IMR-90 (cell line): ENCODE results near the gene C10orf120.

Experiments used
- CEBPB ChIP-seq: IDR thresholded peaks from 2 replicates; pipeline ENCODE4 v1.6.1; 2012; ENCODE audit warnings: low read depth, low read length, improper control_type of control experiment
- FOS ChIP-seq: fragments of 150-350 bp; IDR thresholded peaks from 2 replicates; pipeline ENCODE4 v1.6.1; 2016; ENCODE audit warnings: low read depth, low read length
- MAFK ChIP-seq: IDR thresholded peaks from 2 replicates; pipeline ENCODE4 v1.6.1; 2012; ENCODE audit warnings: low read depth, low read length, improper control_type of control experiment
- MAZ ChIP-seq: IDR thresholded peaks from 2 replicates; pipeline ENCODE4 v1.6.1; 2012; ENCODE audit warnings: low read depth, mild to moderate bottlenecking, low read length, improper control_type of control experiment, moderate library complexity, borderline replicate concordance
- MXI1 ChIP-seq: IDR thresholded peaks from 2 replicates; pipeline ENCODE4 v1.6.1; 2012; ENCODE audit warnings: low read depth, mild to moderate bottlenecking, low read length, moderate library complexity, borderline replicate concordance
- NFE2L2 ChIP-seq: fragments of 150-350 bp; IDR thresholded peaks from 2 replicates; pipeline ENCODE4 v1.6.1; 2016; ENCODE audit warnings: low read depth, mild to moderate bottlenecking, low read length
- POLR2A ChIP-seq: IDR thresholded peaks from 2 replicates; pipeline ENCODE4 v1.6.1; 2012; ENCODE audit warnings: mild to moderate bottlenecking, low read depth, low read length
- RAD21 ChIP-seq: IDR thresholded peaks from 2 replicates; pipeline ENCODE4 v1.6.1; 2012; ENCODE audit warnings: low read length, improper control_type of control experiment
- RCOR1 ChIP-seq: IDR thresholded peaks from 2 replicates; pipeline ENCODE4 v1.6.1; 2012; ENCODE audit warnings: mild to moderate bottlenecking, low read length, improper control_type of control experiment; ENCODE audit not compliant: insufficient replicate concordance
- TF ChIP-seq, protein P1 (sequence below): conservative IDR thresholded peaks from 2 replicates; pipeline ENCODE4 v1.5.1; 2012; ENCODE audit warnings: mild to moderate bottlenecking, low read depth, low read length, improper control_type of control experiment
- TF ChIP-seq, protein P2 (sequence below): fragments of 150-350 bp; IDR thresholded peaks from 2 replicates; pipeline ENCODE4 v1.6.1; 2016; ENCODE audit warnings: low read depth, mild to moderate bottlenecking, low read length, moderate library complexity, borderline replicate concordance

DNA sequence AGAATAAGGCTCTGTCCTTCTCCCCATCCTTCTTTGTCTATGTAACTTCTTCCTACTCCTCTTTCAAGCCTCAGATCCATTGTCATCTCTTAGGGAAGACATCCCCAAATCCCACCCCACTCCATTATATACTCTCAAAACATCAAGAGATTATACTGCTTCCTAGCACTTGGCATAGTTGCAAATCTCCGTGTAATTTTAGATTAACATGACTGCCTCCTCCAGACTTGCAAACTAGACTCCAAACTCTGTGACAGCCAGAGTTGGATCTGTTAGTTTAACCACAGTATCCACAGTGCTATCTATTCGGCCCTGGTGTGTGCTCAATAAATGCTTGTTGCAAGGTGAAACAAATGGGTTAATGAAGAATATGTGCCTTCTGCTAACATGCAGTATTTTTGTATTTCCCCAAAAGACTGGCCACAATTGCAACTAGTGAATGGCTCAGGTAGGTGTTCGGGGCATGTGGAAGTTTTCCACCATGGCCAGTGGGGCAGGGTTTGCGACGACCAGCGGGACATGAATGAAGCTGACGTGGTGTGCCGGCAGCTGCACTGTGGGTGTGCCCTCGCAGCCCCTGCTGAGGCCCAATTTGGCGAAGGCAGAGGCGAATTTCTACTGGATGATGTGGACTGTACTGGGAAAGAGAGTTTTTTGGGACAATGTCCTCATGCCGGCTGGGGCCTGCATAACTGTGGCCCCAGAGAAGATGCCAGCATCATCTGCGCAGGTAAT, 34.5 kb upstream of the C10orf120 start:
- TF ChIP-seq MXI1 = no peak
- TF ChIP-seq, protein P1, sequence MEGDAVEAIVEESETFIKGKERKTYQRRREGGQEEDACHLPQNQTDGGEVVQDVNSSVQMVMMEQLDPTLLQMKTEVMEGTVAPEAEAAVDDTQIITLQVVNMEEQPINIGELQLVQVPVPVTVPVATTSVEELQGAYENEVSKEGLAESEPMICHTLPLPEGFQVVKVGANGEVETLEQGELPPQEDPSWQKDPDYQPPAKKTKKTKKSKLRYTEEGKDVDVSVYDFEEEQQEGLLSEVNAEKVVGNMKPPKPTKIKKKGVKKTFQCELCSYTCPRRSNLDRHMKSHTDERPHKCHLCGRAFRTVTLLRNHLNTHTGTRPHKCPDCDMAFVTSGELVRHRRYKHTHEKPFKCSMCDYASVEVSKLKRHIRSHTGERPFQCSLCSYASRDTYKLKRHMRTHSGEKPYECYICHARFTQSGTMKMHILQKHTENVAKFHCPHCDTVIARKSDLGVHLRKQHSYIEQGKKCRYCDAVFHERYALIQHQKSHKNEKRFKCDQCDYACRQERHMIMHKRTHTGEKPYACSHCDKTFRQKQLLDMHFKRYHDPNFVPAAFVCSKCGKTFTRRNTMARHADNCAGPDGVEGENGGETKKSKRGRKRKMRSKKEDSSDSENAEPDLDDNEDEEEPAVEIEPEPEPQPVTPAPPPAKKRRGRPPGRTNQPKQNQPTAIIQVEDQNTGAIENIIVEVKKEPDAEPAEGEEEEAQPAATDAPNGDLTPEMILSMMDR = no peak
- no peak for TF ChIP-seq RCOR1
- no peak for TF ChIP-seq NFE2L2
- no peak for TF ChIP-seq MAFK
- no peak for TF ChIP-seq POLR2A
- TF ChIP-seq MAZ = no peak
- TF ChIP-seq, protein P2, sequence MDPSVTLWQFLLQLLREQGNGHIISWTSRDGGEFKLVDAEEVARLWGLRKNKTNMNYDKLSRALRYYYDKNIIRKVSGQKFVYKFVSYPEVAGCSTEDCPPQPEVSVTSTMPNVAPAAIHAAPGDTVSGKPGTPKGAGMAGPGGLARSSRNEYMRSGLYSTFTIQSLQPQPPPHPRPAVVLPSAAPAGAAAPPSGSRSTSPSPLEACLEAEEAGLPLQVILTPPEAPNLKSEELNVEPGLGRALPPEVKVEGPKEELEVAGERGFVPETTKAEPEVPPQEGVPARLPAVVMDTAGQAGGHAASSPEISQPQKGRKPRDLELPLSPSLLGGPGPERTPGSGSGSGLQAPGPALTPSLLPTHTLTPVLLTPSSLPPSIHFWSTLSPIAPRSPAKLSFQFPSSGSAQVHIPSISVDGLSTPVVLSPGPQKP = no peak
- no peak for TF ChIP-seq RAD21
- no peak for TF ChIP-seq FOS
- TF ChIP-seq CEBPB = no peak
